ENCODE measurements around the gene UBA1.

UBA1 gene

GRCh38 chrX:47217852-47218279 is 24.2 kb downstream of the UBA1 start:
- peaks cover 10% of the 10 kb centered on the region for H3K4me1 ChIP-seq (ENCODE audit: insufficient read depth, low read length, poor library complexity, severe bottlenecking)
- H3K9ac ChIP-seq (ENCODE audit: low read depth, low read length, poor library complexity, severe bottlenecking): peak overlapping the region; percentile 78
- H3K4me2 ChIP-seq (ENCODE audit: low read depth, low read length, poor library complexity, severe bottlenecking): peak overlapping the region; percentile 96
- peak overlapping the region; percentile 79 for H3K4me3 ChIP-seq (ENCODE audit: low read length, poor library complexity, severe bottlenecking)
- H3K79me2 ChIP-seq (ENCODE audit: insufficient read depth, low read length): peaks cover 42% of the 10 kb centered on the region
- TF ChIP-seq EZH2phosphoT487 (IDR thresholded peaks at IDR 0.05; ENCODE audit: borderline replicate concordance) (no peak), CTCF (conservative IDR thresholded peaks at IDR 0.05; ENCODE audit: low read length) (no peak)
- peak overlapping the region; percentile 71 for H2AFZ ChIP-seq (ENCODE audit: low read length)
- no peaks in the 10 kb centered on the region for H3F3A ChIP-seq (ENCODE audit: low read depth)
- H3K9me3 ChIP-seq (ENCODE audit: insufficient read depth, low read depth, low read length): no peaks in the 10 kb centered on the region
- peaks cover 4% of the 10 kb centered on the region for H3K27me3 ChIP-seq (ENCODE audit: insufficient read depth, low read length, poor library complexity, severe bottlenecking)
- peaks cover 37% of the 10 kb centered on the region for H4K20me1 ChIP-seq (ENCODE audit: insufficient read depth, low read length, poor library complexity, severe bottlenecking)
- no peaks in the 10 kb centered on the region for H3K9me2 ChIP-seq (replicated peaks; ENCODE audit: low read depth, low read length)
- H3K36me3 ChIP-seq (ENCODE audit: insufficient read depth, low read length): peaks cover 22% of the 10 kb centered on the region; the same call in 1 of the 2 replicates

- Histone ChIP-seq H3K4me1 (ENCODE audit: insufficient read depth, low read length, poor library complexity, severe bottlenecking) (peaks cover 10% of the 10 kb centered on the region), H3F3A (ENCODE audit: low read depth) (no peaks in the 10 kb centered on the region), H3K79me2 (ENCODE audit: insufficient read depth, low read length) (peaks cover 48% of the 10 kb centered on the region), H2AFZ (ENCODE audit: low read length) (peak within 1 kb of the TSS; percentile 71), H3K27me3 (ENCODE audit: insufficient read depth, low read length, poor library complexity, severe bottlenecking) (peaks cover 4% of the 10 kb centered on the region), H3K4me2 (ENCODE audit: low read depth, low read length, poor library complexity, severe bottlenecking) (peak within 1 kb of the TSS; percentile 96), H4K20me1 (ENCODE audit: insufficient read depth, low read length, poor library complexity, severe bottlenecking) (peaks cover 43% of the 10 kb centered on the region), H3K4me3 (ENCODE audit: low read length, poor library complexity, severe bottlenecking) (peak within 1 kb of the TSS; percentile 79), H3K36me3 (ENCODE audit: insufficient read depth, low read length) (peaks cover 23% of the 10 kb centered on the region; the same call in 1 of the 2 replicates), H3K9me2 (replicated peaks; ENCODE audit: low read depth, low read length) (no peaks in the 10 kb centered on the region), H3K9ac (ENCODE audit: low read depth, low read length, poor library complexity, severe bottlenecking) (peak within 1 kb of the TSS; percentile 78), H3K9me3 (ENCODE audit: insufficient read depth, low read depth, low read length) (no peaks in the 10 kb centered on the region)
- no peak for TF ChIP-seq EZH2phosphoT487 (IDR thresholded peaks at IDR 0.05; ENCODE audit: borderline replicate concordance)
- TF ChIP-seq CTCF (conservative IDR thresholded peaks at IDR 0.05; ENCODE audit: low read length): no peak
Observed at GRCh38 chrX:47218280-47218919, 24.8 kb downstream of the UBA1 start, which contains the start of gene CDK16. TSS of gene CDK16 (plus strand) at chrX:47218681. CDS start at chrX:47223558, 4,877 bp downstream.

- peak overlapping the region; percentile 79 for H3K4me3 ChIP-seq (ENCODE audit: low read length, poor library complexity, severe bottlenecking)
- peaks cover 46% of the 10 kb centered on the region for H4K20me1 ChIP-seq (ENCODE audit: insufficient read depth, low read length, poor library complexity, severe bottlenecking)
- peaks cover 53% of the 10 kb centered on the region for H3K79me2 ChIP-seq (ENCODE audit: insufficient read depth, low read length)
- H3K9me3 ChIP-seq (ENCODE audit: insufficient read depth, low read depth, low read length): no peaks in the 10 kb centered on the region
- H2AFZ ChIP-seq (ENCODE audit: low read length): no peak overlapping the region
- H3K4me1 ChIP-seq (ENCODE audit: insufficient read depth, low read length, poor library complexity, severe bottlenecking): peaks cover 10% of the 10 kb centered on the region
- peaks cover 25% of the 10 kb centered on the region; the same call in 1 of the 2 replicates for H3K36me3 ChIP-seq (ENCODE audit: insufficient read depth, low read length)
- no peaks in the 10 kb centered on the region for H3K9me2 ChIP-seq (replicated peaks; ENCODE audit: low read depth, low read length)
- peak overlapping the region; percentile 78 for H3K9ac ChIP-seq (ENCODE audit: low read depth, low read length, poor library complexity, severe bottlenecking)
- H3K27me3 ChIP-seq (ENCODE audit: insufficient read depth, low read length, poor library complexity, severe bottlenecking): peaks cover 4% of the 10 kb centered on the region
- no peaks in the 10 kb centered on the region for H3F3A ChIP-seq (ENCODE audit: low read depth)
- TF ChIP-seq CTCF (conservative IDR thresholded peaks at IDR 0.05; ENCODE audit: low read length) (no peak), EZH2phosphoT487 (IDR thresholded peaks at IDR 0.05; ENCODE audit: borderline replicate concordance) (no peak)
- peak overlapping the region; percentile 95 for H3K4me2 ChIP-seq (ENCODE audit: low read depth, low read length, poor library complexity, severe bottlenecking)
Observed at GRCh38 chrX:47218920-47219815, 25.5 kb downstream of the UBA1 start.
